Measurements from ENCODE around the gene RNASE11.

- no peak for TF ChIP-seq POLR2A (IDR thresholded peaks at IDR 0.05)
- no peak for TF ChIP-seq CTCF (IDR thresholded peaks at IDR 0.05)
These were observed 26.8 kb downstream of the RNASE11 start, which contains the start of gene RNASE9 for GRCh38 chr14:20560961-20561360.
